SK-N-SH treated with all-trans-retinoic acid at 6 μM for 48 hours (cell line): ENCODE data around the gene C7orf57.

Experiments
- ARNTL ChIP-seq: fragments of 450-650 bp; formaldehyde crosslinking; IDR thresholded peaks from 2 replicates; pipeline ENCODE4 v1.5.0; 2020; ENCODE audit warnings: low read depth, mild to moderate bottlenecking, moderate library complexity, borderline replicate concordance
- CREB5 ChIP-seq: fragments of 250-450 bp; sonication (Bioruptor Pico); IDR thresholded peaks from 2 replicates; pipeline ENCODE4 v1.5.1; 2020; ENCODE audit warnings: low read depth, mild to moderate bottlenecking, moderate library complexity
- CSRNP3 ChIP-seq: fragments of 250-450 bp; sonication (Bioruptor Pico); IDR thresholded peaks from 2 replicates; pipeline ENCODE4 v1.5.1; 2021; ENCODE audit warnings: mild to moderate bottlenecking, moderate library complexity
- GLIS3 ChIP-seq: fragments of 250-450 bp; sonication (Bioruptor Pico); IDR thresholded peaks from 2 replicates; pipeline ENCODE4 v1.5.0; 2020; ENCODE audit warnings: mild to moderate bottlenecking, moderate library complexity
- PATZ1 ChIP-seq: fragments of 250-450 bp; sonication (Bioruptor Pico); IDR thresholded peaks from 2 replicates; pipeline ENCODE4 v1.8.0; 2020; ENCODE audit warnings: mild to moderate bottlenecking, moderate library complexity, borderline replicate concordance
- TCF4 ChIP-seq: fragments of 250-450 bp; sonication (Bioruptor Pico); IDR thresholded peaks from 2 replicates; pipeline ENCODE4 v1.8.0; 2021; ENCODE audit warnings: mild to moderate bottlenecking, moderate library complexity, borderline replicate concordance
- ZFP3 ChIP-seq: fragments of 250-450 bp; sonication (Bioruptor Pico); IDR thresholded peaks from 2 replicates; pipeline ENCODE4 v1.5.0; 2020; ENCODE audit warnings: mild to moderate bottlenecking, moderate library complexity
- ZFP30 ChIP-seq: fragments of 450-650 bp; formaldehyde crosslinking; IDR thresholded peaks from 2 replicates; pipeline ENCODE4 v1.5.0; 2022; ENCODE audit warnings: mild to moderate bottlenecking, moderate library complexity
- ZNF70 ChIP-seq: fragments of 450-650 bp; formaldehyde crosslinking; IDR thresholded peaks from 2 replicates; pipeline ENCODE4 v1.5.0; 2020; ENCODE audit warnings: mild to moderate bottlenecking, moderate library complexity

- TF ChIP-seq TCF4 (CRISPR knock-in tag) (no peak), ARNTL (CRISPR knock-in tag) (no peak), GLIS3 (no peak), ZFP3 (CRISPR knock-in tag) (no peak), CREB5 (CRISPR knock-in tag) (no peak), ZNF70 (CRISPR knock-in tag) (no peak), CSRNP3 (CRISPR knock-in tag) (no peak), ZFP30 (CRISPR knock-in tag) (no peak), PATZ1 (CRISPR knock-in tag) (no peak)
These were observed 44.1 kb upstream of the C7orf57 start for GRCh38 chr7:47991270-47991669.
